Measurements from ENCODE around the gene KCTD1. TPM values are rescaled to one million over a fixed set of nuclear protein-coding genes. Genes with fewer than 3 reads are reported as not detected.

KCTD1 gene
- total RNA-seq, 1 experiment from 2014 or later = 20.5 TPM

GRCh38 chr18:26526966-26527234 is 21.5 kb downstream of the KCTD1 start:
- DNase-seq = no peak
- no peaks in the 10 kb centered on the region for H3K36me3 ChIP-seq (ENCODE audit: low read depth)
- H3F3A ChIP-seq (ENCODE audit: insufficient read depth, low read depth) = no peaks in the 10 kb centered on the region; the same call in 1 of the 2 replicates
- H3K9me3 ChIP-seq (ENCODE audit: insufficient read depth, low read depth) = no peaks in the 10 kb centered on the region
- H2AFZ ChIP-seq = no peak overlapping the region
- intact Hi-C loops (cut with micrococcal nuclease; ENCODE audit: unreplicated experiment) = no loop called here
- H4K20me1 ChIP-seq (ENCODE audit: insufficient read depth) = no peaks in the 10 kb centered on the region
- no peaks in the 10 kb centered on the region; the same call in 1 of the 2 replicates for H3K79me2 ChIP-seq (ENCODE audit: low read depth)
- no peaks in the 10 kb centered on the region for H3K27me3 ChIP-seq (ENCODE audit: insufficient read depth, low read depth)
- no peak overlapping the region for H3K4me3 ChIP-seq
- BruUV-seq (replicated peaks) = no TSS peak
- H3K4me2 ChIP-seq = peak overlapping the region; percentile 53
- H3K4me1 ChIP-seq (replicated peaks; ENCODE audit: insufficient read depth) = peaks cover 22% of the 10 kb centered on the region
- TF ChIP-seq CTCF (conservative IDR thresholded peaks at IDR 0.05) (no peak), EZH2 (IDR thresholded peaks at IDR 0.05; ENCODE audit: low read depth) (no peak)
- ChIA-PET CTCF (interaction anchor here (0.6 to 0.7 kb wide), 2 partner anchors 51 to 162 kb away, joined by 3 to 7 read pairs; no protein-coding TSS in a partner anchor), POLR2A (ENCODE audit: unreplicated experiment) (no interaction called here)
- no peaks in the 10 kb centered on the region for H3K9me2 ChIP-seq (ENCODE audit: insufficient read depth)
- 0 out of 2 replicates have a peak overlapping the region, but pooled peaks have one; percentile 37 for H3K27ac ChIP-seq

GRCh38 chr18:26526128-26526965 is 22.0 kb downstream of the KCTD1 start:
- intact Hi-C loops (cut with micrococcal nuclease; ENCODE audit: unreplicated experiment) = no loop called here
- H3K36me3 ChIP-seq (ENCODE audit: low read depth) = no peaks in the 10 kb centered on the region
- 0 out of 2 replicates have a peak overlapping the region, but pooled peaks have one; percentile 37 for H3K27ac ChIP-seq
- H3K4me1 ChIP-seq (replicated peaks; ENCODE audit: insufficient read depth) = peaks cover 22% of the 10 kb centered on the region
- no peaks in the 10 kb centered on the region for H3K9me2 ChIP-seq (ENCODE audit: insufficient read depth)
- H4K20me1 ChIP-seq (ENCODE audit: insufficient read depth) = no peaks in the 10 kb centered on the region
- ChIA-PET CTCF (interaction anchor here (0.6 to 0.7 kb wide), 2 partner anchors 50 to 162 kb away, joined by 3 to 7 read pairs; no protein-coding TSS in a partner anchor), POLR2A (ENCODE audit: unreplicated experiment) (no interaction called here)
- H3F3A ChIP-seq (ENCODE audit: insufficient read depth, low read depth) = no peaks in the 10 kb centered on the region; the same call in 1 of the 2 replicates
- no peaks in the 10 kb centered on the region for H3K27me3 ChIP-seq (ENCODE audit: insufficient read depth, low read depth)
- H3K4me2 ChIP-seq = peak overlapping the region; percentile 53
- DNase-seq = peak in 1 of 2 experiments; percentile 75
- no peaks in the 10 kb centered on the region for H3K9me3 ChIP-seq (ENCODE audit: insufficient read depth, low read depth)
- H3K79me2 ChIP-seq (ENCODE audit: low read depth) = no peaks in the 10 kb centered on the region; the same call in 1 of the 2 replicates
- TF ChIP-seq EZH2 (IDR thresholded peaks at IDR 0.05; ENCODE audit: low read depth) (no peak), CTCF (conservative IDR thresholded peaks at IDR 0.05) (no peak)
- no peak overlapping the region for H3K4me3 ChIP-seq
- BruUV-seq (replicated peaks) = no TSS peak
- no peak overlapping the region for H2AFZ ChIP-seq

GRCh38 chr18:26524504-26525351 is 23.6 kb downstream of the KCTD1 start:
- Histone ChIP-seq H3K27me3 (ENCODE audit: insufficient read depth, low read depth) (no peaks in the 10 kb centered on the region), H2AFZ (no peak overlapping the region), H3K36me3 (ENCODE audit: low read depth) (no peaks in the 10 kb centered on the region), H3K9me2 (ENCODE audit: insufficient read depth) (no peaks in the 10 kb centered on the region), H3F3A (ENCODE audit: insufficient read depth, low read depth) (no peaks in the 10 kb centered on the region; the same call in 1 of the 2 replicates), H3K27ac (no peak overlapping the region), H3K9me3 (ENCODE audit: insufficient read depth, low read depth) (no peaks in the 10 kb centered on the region), H3K4me1 (replicated peaks; ENCODE audit: insufficient read depth) (peaks cover 22% of the 10 kb centered on the region), H3K4me3 (no peak overlapping the region), H4K20me1 (ENCODE audit: insufficient read depth) (no peaks in the 10 kb centered on the region), H3K79me2 (ENCODE audit: low read depth) (no peaks in the 10 kb centered on the region), H3K4me2 (no peak overlapping the region)
- no TSS peak for BruUV-seq (replicated peaks)
- POLR2A ChIA-PET (ENCODE audit: unreplicated experiment) = no interaction called here
- CTCF ChIA-PET = no interaction called here
- intact Hi-C loops (cut with micrococcal nuclease; ENCODE audit: unreplicated experiment) = no loop called here
- no peak for DNase-seq
- no peak for TF ChIP-seq CTCF (conservative IDR thresholded peaks at IDR 0.05)
- TF ChIP-seq EZH2 (IDR thresholded peaks at IDR 0.05; ENCODE audit: low read depth) = no peak

All from PC-9 (cell line).